NCI-H2107 treated with DMSO at 0.1 percent for 48 hours (cell line): Measurements from ENCODE around the gene FLAD1.

ENCODE experiments used
- DNase-seq: peaks from one replicate; lab custom pipeline; 2025; ENCODE audit not compliant: unreplicated experiment; lab: John Stamatoyannopoulos, UW

FLAD1 gene

DNA sequence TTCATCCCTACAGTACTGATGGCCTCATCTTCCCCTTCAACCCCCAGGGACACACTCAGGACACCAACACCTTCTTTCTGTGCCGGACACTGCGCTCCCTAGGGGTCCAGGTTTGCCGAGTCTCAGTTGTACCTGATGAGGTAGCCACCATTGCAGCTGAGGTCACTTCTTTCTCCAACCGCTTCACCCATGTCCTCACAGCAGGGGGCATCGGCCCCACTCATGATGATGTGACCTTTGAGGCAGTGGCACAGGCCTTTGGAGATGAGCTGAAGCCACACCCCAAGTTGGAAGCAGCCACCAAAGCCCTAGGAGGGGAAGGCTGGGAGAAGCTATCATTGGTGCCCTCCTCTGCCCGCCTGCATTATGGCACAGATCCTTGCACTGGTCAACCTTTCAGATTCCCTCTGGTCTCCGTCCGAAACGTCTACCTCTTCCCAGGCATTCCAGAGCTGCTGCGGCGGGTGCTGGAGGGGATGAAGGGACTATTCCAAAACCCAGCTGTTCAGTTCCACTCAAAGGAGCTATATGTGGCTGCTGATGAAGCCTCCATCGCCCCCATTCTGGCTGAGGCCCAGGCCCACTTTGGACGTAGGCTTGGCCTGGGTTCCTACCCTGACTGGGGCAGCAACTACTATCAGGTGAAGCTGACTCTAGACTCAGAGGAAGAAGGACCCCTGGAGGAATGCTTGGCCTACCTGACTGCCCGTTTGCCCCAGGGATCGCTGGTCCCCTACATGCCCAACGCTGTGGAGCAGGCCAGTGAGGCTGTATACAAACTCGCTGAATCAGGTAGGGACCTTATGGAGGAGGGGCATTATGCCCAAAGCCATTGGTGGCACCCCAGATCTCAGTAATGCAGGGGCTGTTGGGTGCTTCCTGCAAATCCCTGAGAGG lies 5.2 kb downstream of the FLAD1 start:
- DNase-seq = no peak

GRCh38 chr1:154989195-154989860 lies 6.2 kb downstream of the FLAD1 start:
- DNase-seq = no peak

DNA sequence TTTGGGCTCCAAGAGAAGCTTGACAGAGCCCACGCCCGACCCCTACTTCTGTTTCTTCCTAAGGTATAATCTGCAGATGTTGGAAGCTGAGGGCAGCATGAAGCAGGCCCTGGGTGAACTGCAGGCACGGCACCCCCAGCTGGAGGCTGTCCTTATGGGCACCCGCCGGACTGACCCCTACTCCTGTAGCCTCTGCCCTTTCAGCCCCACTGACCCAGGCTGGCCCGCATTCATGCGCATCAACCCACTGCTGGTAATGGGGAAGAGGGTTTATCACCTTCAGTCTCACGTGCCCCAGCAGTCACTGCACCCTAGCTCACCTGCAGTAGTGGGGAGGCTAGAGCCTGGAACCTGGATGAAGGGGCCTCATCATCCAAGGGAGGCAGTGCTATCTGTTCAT lies 7.1 kb downstream of the FLAD1 start:
- DNase-seq = no peak

- no peak for DNase-seq
Observed at GRCh38 chr1:154992721-154993571, 9.8 kb downstream of the FLAD1 start.

DNA sequence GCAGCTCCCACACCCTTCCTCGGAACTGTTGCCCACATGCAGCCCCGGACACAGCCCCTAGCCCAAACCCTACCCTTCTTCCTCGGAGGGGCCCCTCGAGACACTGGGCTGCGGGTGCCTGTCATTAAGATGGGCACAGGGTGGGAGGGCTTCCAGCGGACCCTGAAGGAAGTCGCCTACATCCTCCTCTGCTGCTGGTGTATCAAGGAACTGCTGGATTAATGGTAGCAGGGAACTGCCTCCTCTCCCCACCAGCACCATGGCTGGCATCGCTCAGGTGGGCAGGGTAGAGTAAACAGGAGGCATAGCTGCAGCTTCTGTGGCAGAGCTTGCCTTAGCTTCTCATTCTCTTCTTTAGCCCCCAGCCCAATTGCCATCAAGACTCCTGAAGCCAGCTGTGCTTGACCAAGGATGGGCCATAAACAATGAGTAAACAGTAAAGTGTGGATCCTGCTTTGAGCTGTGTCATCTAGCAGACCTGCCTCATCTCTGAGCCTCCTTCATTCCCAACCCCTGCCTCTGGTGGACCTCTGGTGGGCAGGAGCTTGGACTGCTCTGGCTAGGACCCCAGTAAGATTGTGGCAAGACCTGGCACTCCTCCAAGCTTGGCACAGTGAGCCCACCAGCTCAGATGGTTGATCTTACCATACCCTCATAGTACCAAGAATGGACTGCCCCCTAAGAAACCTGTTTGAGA lies 10.6 kb downstream of the FLAD1 start, which contains the start of gene LENEP:
LENEP (plus strand) TSS at position 15 of the 697 bp plus-strand sequence; CDS start at position 37, 22 bp downstream.
- no peak for DNase-seq

- DNase-seq = no peak
Observed at GRCh38 chr1:154994269-154994587, 11.1 kb downstream of the FLAD1 start.

- no peak for DNase-seq
Observed at GRCh38 chr1:154994591-154994990, 11.4 kb downstream of the FLAD1 start.

DNA sequence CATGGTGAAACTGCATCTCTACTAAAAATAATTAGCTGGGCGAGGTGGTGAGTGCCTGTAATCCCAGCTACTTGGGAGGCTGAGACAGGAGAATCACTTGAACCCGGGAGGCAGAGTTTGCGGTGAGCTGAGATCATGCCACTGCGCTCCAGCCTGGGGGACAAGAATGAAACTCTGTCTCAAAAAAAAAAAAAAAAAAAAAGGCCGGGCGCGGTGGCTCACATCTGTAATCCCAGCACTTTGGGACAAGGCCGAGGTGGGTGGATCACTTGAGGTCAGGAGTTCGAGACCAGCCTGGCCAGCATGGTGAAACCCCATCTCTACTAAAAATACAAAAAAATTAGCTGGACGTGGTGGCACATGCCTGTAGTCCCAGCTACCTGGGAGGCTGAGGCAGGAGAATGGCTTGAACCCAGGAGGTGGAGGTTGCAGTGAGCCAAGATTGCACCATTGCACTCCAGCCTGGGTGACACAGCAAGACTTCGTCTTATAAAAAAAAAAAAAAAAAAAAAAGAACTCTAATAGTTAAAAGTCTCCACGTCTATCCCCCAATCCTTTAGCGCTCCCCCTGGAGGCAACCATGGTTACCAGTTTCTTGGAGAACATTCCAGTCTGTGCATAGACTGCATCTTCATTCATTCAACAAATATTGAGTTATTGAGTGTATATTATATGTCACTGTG lies 12.3 kb downstream of the FLAD1 start:
- DNase-seq = peak; percentile 37

DNA sequence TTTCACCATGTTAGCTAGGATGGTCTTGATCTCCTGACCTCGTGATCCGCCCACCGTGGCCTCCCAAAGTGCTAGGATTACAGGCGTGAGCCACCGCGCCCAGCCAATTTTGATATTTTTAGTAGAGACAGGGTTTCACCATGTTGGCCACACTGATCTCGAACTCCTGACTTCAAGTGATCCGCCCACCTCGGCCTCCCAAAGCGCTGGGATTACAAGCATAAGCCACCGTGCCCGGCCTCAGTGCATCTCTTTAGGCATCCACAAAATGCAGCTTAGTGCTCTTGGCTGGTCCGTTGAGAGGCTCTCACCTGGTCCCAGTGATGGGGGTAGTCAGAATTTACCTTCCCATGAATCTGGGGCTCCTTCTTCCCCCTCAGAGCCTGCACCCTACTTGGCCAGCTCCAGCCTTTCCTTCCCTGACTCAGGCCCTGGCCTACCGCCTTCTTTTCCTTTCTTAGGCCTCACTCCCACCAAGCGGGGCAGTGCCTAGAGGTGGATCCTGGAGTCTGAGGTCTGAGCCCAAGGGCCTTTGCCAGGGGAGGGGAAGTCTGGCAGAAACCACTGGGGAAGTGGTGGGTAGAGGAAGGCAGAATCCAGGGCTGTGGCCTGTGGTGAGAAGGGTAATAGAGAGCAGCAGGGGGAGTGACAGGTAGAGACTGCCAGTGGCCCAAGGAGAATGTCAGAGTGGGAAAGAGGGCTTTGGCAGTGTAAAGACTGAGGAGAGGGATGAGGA lies 14.0 kb downstream of the FLAD1 start:
- DNase-seq = no peak

- no peak for DNase-seq
Observed at GRCh38 chr1:154998201-154998780, 15.1 kb downstream of the FLAD1 start.

DNA sequence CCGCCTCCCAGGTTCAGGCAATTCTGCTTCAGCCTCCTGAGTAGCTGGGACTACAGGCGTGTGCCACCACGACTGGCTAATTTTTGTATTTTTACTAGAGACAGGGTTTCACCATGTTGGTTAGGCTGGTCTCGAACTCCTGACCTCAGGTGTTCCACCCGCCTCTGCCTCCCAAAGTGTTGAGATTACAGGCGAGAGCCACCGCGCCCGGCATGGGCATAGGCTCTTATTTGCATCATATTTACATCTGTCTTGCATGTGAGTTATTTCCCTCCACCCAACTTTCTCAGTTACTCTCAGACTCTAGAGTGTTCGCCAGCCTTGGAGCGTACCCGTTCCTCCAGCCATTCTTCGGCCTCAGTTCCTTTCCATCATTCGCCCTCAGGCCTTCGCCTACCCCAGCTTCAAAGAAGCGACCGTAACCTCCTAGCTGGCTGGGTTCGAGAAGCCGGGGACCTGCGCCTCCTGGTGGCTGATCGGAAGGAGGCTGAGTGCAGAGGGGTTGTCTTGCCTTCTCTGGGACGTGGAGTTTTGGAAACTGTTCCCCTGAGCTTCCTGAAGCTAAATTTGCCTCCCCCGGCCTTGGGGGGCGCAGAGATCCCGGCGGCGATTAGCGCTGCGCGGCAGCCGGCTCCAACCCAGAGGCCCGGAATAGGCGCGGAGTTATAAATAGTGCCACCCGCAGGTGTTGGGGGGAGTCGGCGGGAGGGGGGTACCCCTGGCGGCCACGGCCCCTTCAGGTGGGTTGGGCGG lies 15.8 kb downstream of the FLAD1 start:
- DNase-seq = peak; percentile 61

- DNase-seq = peak; percentile 50
Observed at GRCh38 chr1:154999571-155000410, 16.6 kb downstream of the FLAD1 start.

DNA sequence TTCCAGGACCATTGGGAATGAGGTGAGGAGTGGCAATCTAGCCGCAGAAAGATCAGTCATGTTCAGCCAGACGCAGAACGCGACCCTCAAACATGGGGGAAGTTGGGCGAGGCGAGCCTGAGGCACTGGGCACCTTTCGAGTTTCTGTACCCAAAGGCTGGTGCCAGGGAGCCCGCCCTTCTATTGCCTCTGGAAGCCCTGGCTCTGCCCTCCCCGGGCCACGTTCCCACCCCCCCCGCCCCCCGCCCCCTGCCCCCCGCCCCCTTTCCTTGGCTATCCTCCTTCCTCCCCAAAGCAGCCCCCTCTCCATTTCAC lies 17.2 kb downstream of the FLAD1 start:
- no peak for DNase-seq

DNA sequence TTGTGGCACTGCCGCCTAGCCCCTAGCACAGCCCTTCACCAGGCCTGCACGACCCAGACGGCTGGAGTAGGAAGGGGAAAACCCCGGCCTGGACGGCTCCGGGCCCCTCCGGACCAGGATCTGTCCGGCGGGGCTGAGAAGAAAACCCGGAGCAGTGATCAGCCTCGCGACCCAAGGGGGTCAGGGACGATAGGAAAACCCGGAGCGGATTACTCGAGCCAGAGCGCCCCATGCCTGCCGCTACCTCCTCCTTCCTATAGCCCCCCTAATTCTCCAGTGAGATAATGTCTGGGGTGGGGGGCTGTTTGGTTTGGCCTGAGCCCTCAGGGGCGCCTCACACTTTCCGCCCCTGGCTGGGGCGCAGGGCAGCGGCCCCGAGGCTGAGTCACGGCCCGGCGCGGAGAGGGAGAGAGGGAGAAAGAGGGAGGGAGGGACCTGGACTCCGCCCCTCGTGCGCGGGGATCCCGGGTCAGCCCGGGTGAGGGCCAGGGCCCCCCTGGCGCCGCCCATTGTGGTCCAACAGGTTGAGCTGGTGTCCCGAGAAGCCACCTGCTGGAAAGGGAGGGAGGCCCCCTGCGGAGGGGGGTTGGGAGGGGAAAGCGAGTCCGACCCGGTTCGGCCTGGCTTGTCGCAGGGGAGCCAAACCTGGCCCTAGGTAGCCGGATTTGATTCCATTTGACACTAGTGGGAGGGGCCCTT lies 17.7 kb downstream of the FLAD1 start:
- peak; percentile 79 for DNase-seq

- no peak for DNase-seq
Observed at GRCh38 chr1:155001425-155001674, 18.2 kb downstream of the FLAD1 start.

DNA sequence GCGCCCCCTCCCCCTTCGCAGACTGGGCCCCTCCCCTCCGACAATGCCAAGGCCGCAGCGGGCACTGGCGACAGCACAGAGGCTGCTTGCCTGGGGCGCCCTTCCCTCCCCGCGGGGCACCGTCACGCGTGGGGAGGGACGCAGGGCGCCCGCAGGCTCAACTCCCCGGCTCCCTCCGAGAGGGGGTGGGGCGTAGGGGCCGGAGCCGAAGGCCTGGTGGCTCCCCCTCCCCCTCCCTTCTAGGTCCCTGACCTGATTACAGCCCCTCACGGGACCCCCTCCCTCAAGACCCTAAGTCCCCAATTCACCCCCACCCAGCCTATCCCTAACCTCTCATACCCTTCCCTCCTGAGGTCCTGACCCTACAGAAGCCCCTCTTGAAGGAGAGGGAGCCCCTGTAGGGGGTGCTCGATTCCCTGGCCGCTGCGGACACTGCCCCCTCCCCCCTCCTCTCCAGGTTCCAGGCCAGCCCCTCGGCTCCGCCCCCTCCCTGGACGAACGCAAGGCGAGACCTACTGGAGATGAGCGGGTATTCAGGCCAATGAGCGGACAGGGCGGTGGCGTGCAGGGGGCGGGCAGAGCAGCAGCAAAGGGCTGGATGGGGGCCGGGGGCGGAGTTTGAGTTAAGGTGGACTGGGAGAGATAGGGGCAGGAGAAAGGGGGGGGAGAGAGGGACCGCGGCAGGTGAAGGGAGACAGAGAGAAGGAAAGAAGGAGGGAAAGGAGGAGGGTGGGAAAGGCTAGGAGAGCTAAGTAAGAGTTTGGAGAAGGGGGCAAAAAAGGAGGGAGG lies 18.7 kb downstream of the FLAD1 start:
- DNase-seq = peak; percentile 99
